ENCODE data around the gene TP53TG5. TPM values are rescaled to one million over a fixed set of nuclear protein-coding genes. Genes with fewer than 3 reads are reported as not detected.
A peak's percentile ranks its signal among the peaks of the same experiment; 100 is the strongest.

Gene TP53TG5
- total and polyA plus RNA-seq, 3 donors from 2014 or later: 6.4 to 28.2 (median 12.3) TPM

DNA sequence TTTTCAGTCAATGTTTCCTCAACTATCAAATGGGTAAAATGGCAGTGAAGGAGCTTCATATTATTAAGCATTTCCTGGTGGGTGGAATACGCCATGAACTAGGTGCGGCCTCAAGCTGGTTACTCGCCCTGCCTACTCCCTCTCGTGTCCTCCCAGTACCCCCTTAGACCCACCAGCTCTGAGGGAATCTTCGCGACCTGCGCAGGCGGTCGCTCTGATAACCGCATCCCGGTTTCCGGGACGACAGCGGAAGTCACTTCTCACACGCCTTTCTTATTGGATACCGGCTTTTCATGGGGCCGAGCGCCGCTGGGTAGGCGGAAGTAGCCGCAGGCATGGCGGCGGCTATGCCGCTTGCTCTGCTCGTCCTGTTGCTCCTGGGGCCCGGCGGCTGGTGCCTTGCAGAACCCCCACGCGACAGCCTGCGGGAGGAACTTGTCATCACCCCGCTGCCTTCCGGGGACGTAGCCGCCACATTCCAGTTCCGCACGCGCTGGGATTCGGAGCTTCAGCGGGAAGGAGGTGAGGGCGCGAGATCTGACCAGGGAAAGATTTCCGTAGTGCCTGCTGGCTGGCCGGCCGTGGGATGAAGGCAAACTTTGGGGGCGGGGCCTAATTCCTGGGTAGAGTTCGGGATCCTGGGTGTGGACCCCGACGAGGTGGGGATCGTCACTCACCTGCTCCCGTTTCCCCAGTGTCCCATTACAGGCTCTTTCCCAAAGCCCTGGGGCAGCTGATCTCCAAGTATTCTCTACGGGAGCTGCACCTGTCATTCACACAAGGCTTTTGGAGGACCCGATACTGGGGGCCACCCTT lies 37.9 kb upstream of the TP53TG5 start, which contains the start of gene PIGT:
PIGT (plus strand) TSS at position 320 of the 816 bp plus-strand sequence; CDS start at position 336, 16 bp downstream.
- DNase-seq: peak; percentile 93
- WGBS, 2 donors: 0 to 1% methylated on average over 10 to 52 of the region's 52 CpGs

GRCh38 chr20:45413479-45413878 lies 35.4 kb upstream of the TP53TG5 start:
- Histone ChIP-seq H3K27ac (no peak overlapping the region), H3K4me1 (peaks cover 6% of the 10 kb centered on the region), H3K36me3 (ENCODE audit: low read depth, missing control alignments) (no peaks in the 10 kb centered on the region), H3K9me3 (no peaks in the 10 kb centered on the region), H3K4me3 (no peak overlapping the region), H3K27me3 (no peaks in the 10 kb centered on the region)
- no peak for DNase-seq
- TF ChIP-seq, protein P1, sequence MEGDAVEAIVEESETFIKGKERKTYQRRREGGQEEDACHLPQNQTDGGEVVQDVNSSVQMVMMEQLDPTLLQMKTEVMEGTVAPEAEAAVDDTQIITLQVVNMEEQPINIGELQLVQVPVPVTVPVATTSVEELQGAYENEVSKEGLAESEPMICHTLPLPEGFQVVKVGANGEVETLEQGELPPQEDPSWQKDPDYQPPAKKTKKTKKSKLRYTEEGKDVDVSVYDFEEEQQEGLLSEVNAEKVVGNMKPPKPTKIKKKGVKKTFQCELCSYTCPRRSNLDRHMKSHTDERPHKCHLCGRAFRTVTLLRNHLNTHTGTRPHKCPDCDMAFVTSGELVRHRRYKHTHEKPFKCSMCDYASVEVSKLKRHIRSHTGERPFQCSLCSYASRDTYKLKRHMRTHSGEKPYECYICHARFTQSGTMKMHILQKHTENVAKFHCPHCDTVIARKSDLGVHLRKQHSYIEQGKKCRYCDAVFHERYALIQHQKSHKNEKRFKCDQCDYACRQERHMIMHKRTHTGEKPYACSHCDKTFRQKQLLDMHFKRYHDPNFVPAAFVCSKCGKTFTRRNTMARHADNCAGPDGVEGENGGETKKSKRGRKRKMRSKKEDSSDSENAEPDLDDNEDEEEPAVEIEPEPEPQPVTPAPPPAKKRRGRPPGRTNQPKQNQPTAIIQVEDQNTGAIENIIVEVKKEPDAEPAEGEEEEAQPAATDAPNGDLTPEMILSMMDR (IDR thresholded peaks at IDR 0.05): no peak
- TF ChIP-seq POLR2A (IDR thresholded peaks at IDR 0.05): no peak
- WGBS, 2 donors: 80 to 83% methylated on average over 3 of the region's 3 CpGs
- intact Hi-C loops (cut with DNase I; ENCODE audit: low total_unique reads): no loop called here

More for the DNA sequence above, 37.9 kb upstream of the TP53TG5 start, which contains the start of gene PIGT:
- intact Hi-C loops (cut with DNase I; ENCODE audit: low total_unique reads): no loop called here
- H3K4me3 ChIP-seq: peak within 1 kb of the TSS; percentile 85 to 92
- TF ChIP-seq, protein P1 (IDR thresholded peaks at IDR 0.05): no peak
- peak; percentile 14 for TF ChIP-seq POLR2A (IDR thresholded peaks at IDR 0.05)
- peaks cover 6% of the 10 kb centered on the region for H3K4me1 ChIP-seq
- H3K27ac ChIP-seq: peak within 1 kb of the TSS; percentile 15 to 78
- H3K27me3 ChIP-seq: no peaks in the 10 kb centered on the region
- H3K9me3 ChIP-seq: no peaks in the 10 kb centered on the region
- no peaks in the 10 kb centered on the region for H3K36me3 ChIP-seq (ENCODE audit: low read depth, missing control alignments)

DNA sequence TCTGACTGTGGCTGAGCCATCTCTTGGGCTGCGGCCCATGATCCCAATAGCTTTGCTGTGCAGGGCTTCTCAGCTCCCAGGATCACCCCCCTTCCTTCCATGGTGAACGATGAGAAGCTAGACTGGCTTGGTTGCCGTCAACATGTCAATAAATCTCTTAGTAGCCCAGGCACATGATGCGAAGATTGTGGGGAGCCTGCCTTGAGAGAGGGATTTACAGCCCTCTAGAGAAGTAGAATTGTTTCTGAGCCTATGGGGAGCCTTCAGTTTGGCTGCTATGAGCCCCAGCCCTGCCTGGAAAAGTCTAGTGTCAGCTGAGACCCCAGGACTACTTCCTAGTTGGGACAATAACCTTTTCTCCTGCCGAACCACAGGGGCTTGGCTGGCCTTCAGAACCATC lies 34.5 kb upstream of the TP53TG5 start:
- H3K4me3 ChIP-seq: no peak overlapping the region
- peaks cover 12% of the 10 kb centered on the region for H3K4me1 ChIP-seq
- no peaks in the 10 kb centered on the region for H3K27me3 ChIP-seq
- WGBS, 2 donors: 60 to 68% methylated on average over 5 of the region's 5 CpGs
- H3K9me3 ChIP-seq: no peaks in the 10 kb centered on the region
- H3K36me3 ChIP-seq (ENCODE audit: low read depth, missing control alignments): no peaks in the 10 kb centered on the region
- intact Hi-C loops (cut with DNase I; ENCODE audit: low total_unique reads): no loop called here
- DNase-seq: no peak
- no peak overlapping the region for H3K27ac ChIP-seq
- TF ChIP-seq, protein P1 (IDR thresholded peaks at IDR 0.05): no peak
- TF ChIP-seq POLR2A (IDR thresholded peaks at IDR 0.05): no peak

GRCh38 chr20:45410887-45411286 lies 32.8 kb upstream of the TP53TG5 start:
- no peak overlapping the region for H3K4me3 ChIP-seq
- H3K27ac ChIP-seq: no peak overlapping the region
- no peaks in the 10 kb centered on the region for H3K9me3 ChIP-seq
- no peaks in the 10 kb centered on the region for H3K36me3 ChIP-seq (ENCODE audit: low read depth, missing control alignments)
- H3K4me1 ChIP-seq: peaks cover 7% of the 10 kb centered on the region
- no peak for TF ChIP-seq POLR2A (IDR thresholded peaks at IDR 0.05)
- TF ChIP-seq, protein P1 (IDR thresholded peaks at IDR 0.05): no peak
- intact Hi-C loops (cut with DNase I; ENCODE audit: low total_unique reads): no loop called here
- whole genome bisulfite sequencing, 2 donors: 52 to 54% methylated on average over 8 of the region's 8 CpGs
- H3K27me3 ChIP-seq: no peaks in the 10 kb centered on the region
- no peak for DNase-seq

All from testis (tissue), 3 donors.